Glomerular visceral epithelial cell (primary cell): ENCODE data around the gene SYVN1.
A peak's percentile ranks its signal among the peaks of the same experiment; 100 is the strongest.

ENCODE experiments used
- DNase-seq: peaks from one replicate; pipeline ENCODE4 v3.0.0-alpha.2; 2016; ENCODE audit errors: extremely low spot score

Gene SYVN1

DNA sequence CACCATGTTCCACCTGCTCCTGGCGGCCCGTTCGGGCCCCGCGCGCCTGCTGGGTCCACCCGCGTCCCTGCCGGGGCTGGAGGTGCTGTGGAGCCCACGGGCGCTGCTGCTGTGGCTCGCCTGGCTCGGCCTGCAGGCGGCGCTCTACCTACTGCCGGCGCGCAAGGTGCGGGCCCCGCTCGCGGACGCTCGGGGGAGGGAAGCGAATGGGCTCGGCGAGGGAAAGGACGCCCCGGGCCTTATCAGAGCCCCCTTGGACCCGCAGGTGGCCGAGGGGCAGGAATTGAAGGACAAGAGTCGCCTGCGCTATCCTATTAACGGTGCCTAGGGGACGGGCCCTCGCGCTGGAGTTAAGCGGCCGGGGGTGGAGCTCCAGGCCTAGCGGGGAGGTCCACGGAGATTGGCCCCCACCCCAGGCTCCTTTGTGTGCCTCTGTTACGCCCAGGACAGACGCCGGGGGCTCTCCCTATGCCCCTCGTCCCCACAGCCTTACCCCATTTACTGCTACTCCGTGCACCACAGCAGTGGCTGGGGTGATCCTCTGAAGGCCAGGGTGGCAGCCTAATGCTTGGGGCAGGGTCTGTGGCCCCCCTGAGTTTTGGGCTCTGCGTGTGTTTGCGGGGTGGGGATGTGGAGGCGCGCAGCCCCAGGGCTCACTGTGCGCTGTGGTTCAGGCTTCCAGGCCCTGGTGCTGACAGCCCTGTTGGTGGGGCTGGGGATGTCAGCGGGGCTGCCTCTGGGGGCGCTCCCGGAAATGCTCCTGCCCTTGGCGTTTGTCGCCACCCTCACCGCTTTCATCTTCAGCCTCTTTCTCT, 21.6 kb downstream of the SYVN1 start:
- peak; percentile 51 for DNase-seq

DNA sequence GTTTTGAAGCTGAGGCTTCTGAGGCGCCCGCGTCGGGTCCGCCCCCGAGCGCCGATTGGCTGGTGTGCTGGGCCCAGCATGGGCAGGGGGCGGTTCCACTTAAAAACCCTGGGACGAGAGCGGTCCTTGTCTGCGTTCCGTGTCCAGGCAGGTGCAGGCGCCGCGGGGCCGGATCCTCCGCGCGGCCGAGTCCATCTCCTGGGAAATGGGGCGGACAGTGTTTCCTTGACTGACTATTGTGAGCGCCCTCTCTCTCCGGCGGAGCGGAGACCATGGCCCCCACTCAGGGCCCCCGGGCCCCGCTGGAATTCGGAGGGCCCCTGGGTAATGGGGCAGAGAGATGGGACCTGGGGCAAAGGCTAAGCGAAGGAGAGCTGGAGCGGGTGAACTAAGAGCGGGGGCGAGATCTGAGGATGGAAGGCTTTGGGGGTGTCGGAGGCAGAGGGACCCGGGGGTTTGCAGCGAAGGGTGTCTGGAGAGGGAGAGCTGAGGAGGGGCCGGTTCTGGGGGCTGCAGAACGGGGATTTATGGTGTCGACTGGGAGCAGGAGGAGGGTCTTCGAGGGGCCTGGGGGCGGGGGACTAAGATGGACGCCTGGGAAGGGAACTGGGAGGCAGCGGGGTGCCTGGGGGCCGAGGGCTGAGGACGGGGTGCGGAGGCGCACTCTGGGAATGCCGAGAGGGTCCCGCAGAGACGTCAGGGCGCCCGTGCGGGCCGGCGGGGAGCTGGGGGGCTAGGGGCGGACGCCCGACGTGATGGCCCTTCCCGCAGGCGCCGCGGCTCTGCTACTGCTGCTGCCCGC, 22.4 kb downstream of the SYVN1 start, which contains the start of gene TM7SF2:
TM7SF2 (plus strand) TSS at position 129 of the 802 bp plus-strand sequence; CDS start at position 273, 144 bp downstream.
- peak; percentile 96 for DNase-seq

DNA sequence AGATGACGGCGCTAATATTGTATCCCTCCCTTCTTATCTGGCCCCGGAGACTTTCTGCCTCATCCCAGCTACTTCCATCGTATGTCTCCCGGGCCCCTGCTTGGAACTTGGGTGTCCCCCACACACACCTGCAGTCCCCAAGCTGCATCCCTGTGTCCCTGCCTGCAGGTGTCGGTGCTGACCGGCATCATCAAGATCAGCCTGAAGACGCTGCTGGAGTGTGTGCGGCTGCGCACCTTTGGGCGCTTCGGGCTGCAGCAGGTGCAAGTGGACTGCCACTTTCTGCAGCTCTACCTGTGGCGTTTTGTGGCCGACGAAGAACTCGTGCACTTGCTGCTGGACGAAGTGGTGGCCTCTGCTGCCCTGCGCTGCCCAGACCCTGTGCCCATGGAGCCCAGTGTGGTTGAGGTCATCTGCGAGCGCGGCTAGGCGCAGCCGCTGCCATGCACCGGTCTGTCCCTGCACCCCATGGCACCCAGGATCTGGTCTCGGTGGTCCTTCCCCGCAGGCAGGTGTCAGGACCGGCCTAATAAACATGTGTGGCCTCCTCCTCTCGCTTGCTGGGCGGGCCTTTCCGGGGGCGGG, 23.1 kb downstream of the SYVN1 start:
- no peak for DNase-seq

GRCh38 chr11:65110354-65110861, 23.9 kb downstream of the SYVN1 start:
- DNase-seq = peak; percentile 88

DNA sequence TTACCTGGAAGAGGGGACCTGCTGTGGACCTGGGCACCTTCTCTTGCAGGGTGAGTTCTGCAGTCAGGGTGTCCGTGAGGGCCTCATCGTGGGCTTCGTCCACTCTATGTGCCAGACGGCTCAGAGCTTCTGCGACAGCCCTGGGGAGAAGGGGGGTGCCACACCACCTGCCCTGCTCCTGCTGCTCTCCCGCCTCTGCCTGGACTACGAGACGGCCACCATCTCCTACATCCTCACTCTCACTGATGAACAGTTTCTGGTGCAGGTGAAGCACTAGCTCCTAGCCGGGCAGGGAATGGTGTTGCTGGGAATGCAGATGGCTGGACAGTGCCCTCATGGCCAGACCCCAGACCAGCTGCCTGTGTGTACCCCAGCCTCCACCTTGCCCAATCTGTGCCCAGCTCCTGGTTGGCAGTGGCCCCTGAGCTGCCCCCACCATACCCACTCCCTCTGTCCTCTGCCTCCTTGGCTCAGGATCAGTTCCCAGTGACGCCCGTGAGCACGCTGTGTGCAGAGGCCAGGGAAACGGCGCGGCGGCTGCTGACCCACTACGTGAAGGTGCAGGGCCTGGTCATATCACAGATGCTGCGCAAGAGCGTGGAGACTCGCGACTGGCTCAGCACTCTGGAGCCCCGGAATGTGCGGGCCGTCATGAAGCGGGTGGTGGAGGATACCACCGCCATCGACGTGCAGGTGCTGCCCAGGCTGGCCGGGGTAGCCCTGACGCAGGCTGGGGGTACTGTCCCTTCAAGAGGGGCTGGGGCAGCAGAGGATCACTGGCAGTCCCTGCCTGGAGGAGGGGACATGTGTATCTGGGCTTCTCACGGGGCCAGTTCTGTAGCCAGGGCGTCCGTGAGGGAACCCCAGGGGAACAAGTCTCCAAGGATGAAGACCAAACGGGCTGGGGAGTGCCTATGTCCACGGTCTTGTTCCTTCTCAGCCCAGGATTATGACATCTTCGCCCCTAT, 24.8 kb downstream of the SYVN1 start:
- no peak for DNase-seq

GRCh38 chr11:65108469-65109123, 25.7 kb downstream of the SYVN1 start:
- no peak for DNase-seq

- no peak for DNase-seq
Measured at GRCh38 chr11:65107751-65108468, 26.4 kb downstream of the SYVN1 start.

DNA sequence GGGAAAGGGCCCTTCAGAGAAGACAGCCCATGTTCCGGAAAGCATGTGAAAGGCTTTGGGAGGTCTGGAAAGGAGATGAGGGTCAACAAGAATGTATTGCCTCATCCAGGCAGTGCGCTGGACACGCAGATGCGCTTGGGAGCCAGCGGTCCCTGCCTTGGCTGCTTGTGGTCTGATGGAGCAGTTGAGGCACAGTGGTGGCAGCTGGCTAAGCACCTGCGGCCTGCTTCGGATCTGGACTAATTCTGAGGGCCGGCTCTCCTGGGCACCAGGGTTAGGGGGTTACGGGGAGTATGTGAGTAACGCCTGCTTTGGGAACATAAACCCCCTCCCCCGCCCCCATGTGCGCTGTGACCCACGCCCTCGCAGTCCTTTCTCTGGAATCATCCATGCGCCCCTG, 27.2 kb downstream of the SYVN1 start:
- DNase-seq = no peak

DNA sequence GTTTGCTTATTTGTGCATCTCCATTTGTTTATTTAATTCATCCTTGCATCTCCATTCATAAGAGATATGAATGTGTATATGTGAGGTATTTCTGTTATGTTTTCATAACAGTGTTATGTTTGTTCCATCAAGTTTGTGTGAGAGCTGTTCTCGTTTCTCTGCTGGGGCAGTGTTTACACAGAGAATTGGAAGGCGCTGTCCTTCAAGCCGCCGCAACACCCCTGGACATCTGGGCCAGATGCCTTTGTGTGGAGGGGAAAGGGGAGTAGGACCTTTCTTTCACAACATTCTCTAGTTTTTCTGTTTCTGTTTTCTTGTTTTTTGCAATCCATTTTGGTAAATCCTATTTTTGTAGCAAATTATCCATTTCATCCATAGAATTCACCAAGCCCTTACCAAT, 29.7 kb downstream of the SYVN1 start:
- DNase-seq = no peak

- no peak for DNase-seq
Measured at GRCh38 chr11:65103476-65103875, 30.8 kb downstream of the SYVN1 start.

GRCh38 chr11:65102142-65103095, 31.9 kb downstream of the SYVN1 start:
- no peak for DNase-seq

- no peak for DNase-seq
Measured at GRCh38 chr11:65100674-65101350, 33.5 kb downstream of the SYVN1 start.

DNA sequence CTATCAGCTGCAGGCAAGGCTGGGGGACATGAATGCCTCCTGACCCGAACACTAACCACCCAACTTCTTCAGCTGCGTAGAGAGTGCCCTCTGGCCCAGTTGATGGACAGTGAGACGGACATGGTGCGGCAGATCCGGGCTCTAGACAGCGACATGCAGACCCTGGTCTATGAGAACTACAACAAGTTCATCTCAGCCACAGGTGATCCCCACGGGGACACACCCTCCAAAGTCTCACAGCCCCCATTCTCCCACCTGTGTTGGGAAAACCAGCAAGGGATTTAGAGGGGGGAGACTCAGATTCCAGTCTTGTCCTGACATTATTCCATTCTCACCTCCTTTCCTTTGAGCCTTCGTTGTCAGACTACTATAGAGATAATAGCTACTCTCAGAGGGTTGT, 37.4 kb downstream of the SYVN1 start:
- no peak for DNase-seq

DNA sequence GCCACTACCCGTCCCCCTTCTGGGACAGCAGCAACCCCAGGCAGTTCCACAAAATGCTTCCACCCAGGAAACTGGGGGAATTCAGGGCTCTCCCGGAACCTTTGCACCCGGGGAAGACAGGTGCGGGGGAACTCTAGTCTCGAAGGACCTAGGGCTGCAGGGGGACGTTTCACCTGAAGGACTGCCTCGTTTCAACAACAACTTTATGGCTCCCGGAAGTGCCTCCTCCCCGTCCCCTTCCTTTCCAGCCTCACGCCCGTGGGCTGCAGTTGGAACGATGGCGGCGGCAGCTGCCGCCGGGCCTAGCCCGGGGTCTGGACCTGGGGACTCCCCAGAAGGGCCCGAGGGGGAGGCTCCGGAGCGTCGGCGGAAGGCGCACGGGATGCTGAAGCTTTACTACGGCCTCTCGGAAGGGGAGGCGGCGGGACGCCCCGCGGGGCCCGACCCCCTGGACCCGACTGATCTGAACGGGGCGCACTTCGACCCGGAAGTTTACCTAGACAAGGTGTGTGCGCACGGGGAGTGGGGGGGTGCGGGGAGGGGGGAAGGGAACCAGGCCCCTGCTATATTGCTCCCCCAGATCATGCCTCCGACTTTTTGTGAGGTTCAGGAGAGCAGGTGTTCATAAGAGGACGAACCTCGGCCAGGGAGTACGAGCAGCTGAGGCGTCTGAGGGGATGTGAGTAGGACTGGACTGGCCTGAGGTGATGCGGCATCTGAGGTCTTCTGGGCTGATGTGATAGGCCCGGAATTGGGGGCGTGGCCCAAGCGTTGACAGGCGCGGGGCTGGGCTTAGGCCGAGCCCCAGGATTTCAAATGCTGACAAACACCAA, 38.1 kb downstream of the SYVN1 start, which contains the start of gene VPS51:
VPS51 (plus strand) TSS at position 241 of the 833 bp plus-strand sequence; CDS start at position 278, 37 bp downstream.
- DNase-seq = peak; percentile 85

DNA sequence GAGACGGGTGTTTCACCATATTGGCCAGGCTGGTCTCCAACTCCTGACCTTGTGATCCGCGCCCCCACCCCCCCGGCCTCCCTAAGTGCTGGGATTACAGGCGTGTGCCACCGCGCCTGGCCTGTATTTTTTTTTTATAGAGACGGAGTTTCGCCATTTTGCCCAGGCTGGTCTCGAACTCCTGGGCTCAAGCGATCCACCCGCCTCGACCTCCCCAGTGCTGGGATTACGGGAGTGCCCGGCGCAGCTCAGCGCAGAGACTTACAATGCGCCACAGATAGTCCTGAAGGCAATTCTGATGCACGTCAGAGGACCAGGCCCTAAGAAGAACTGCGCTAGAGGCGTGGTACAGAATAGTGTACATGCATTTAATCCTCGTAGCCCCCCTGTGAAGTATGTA, 38.9 kb downstream of the SYVN1 start:
- no peak for DNase-seq

DNA sequence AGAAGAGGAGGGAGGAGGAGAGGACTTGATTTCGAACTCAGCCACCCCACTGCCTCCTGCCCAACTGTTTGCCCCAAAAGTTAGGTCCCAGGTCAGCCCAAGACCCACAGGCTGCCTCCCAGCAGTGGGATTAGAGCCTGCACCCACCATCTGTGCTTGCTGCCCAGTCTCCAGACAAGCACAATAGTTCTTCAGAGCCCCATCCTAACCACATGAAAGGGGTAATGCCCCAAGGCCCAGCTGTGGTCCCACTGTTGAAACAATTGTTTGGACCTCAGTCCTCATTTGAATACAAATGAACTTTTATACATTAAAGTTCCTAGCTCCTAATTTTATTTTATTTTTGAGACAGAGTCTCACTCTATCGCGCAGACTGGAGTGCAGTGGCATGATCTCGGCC, 43.7 kb downstream of the SYVN1 start:
- no peak for DNase-seq

GRCh38 chr11:65089621-65090020, 44.7 kb downstream of the SYVN1 start:
- no peak for DNase-seq
